ENCODE results near the gene NHP2. TPM values are rescaled to one million over a fixed set of nuclear protein-coding genes. Genes with fewer than 3 reads are reported as not detected.

NHP2 gene
- total and polyA plus RNA-seq, 9 of the 15 experiments (the other 6 are each of a cell fraction or from before 2014, with no cell fraction given) = 52.8 to 622 (median 144) TPM

GRCh38 chr5:178187014-178187413 is 33.3 kb upstream of the NHP2 start, which contains the start of gene GMCL2:
Gene GMCL2 (minus strand): TSS chr5:178187371. CDS start chr5:178187299, 72 bp downstream.
- POLR2A ChIA-PET = interaction anchor here (0.6 kb wide), 1 partner anchor 384 kb away, joined by 3 read pairs; no protein-coding TSS in a partner anchor

More at GRCh38 chr5:178187014-178187413, 33.3 kb upstream of the NHP2 start, which contains the start of gene GMCL2:
- DNase-seq (ENCODE audit: extremely low read depth in 1 of 4, low spot score in 3 of 4) (peak in 1 of 4 experiments; percentile 8), ATAC-seq (no peak), FAIRE-seq (no peak)
- Histone ChIP-seq H3K9me3 (replicated peaks; ENCODE audit: control insufficient read depth, insufficient read depth, low read depth, low read length) (no peaks in the 10 kb centered on the region), H3K27ac (ENCODE audit: extremely low read depth, low read depth, low read length) (no peak within 1 kb of the TSS), H3K4me1 (replicated peaks in 1 of 2; ENCODE audit: control insufficient read depth in 2 of 2, insufficient read depth in 2 of 2, low read length in 2 of 2) (peaks cover 9 to 13% of the 10 kb centered on the region in 2 experiments), H3K9ac (ENCODE audit: insufficient read depth in 1 of 2, low read depth in 2 of 2, low read length in 2 of 2) (no peak within 1 kb of the TSS), H3K36me3 (ENCODE audit: control insufficient read depth, insufficient read depth, low read length) (no peaks in the 10 kb centered on the region), H2AFZ (ENCODE audit: low read depth, low read length) (peak within 1 kb of the TSS; percentile 83), H3K4me2 (ENCODE audit: insufficient read depth, low read length) (no peak within 1 kb of the TSS), H3K4me3 (no peak within 1 kb of the TSS), H3K79me2 (ENCODE audit: control insufficient read depth, insufficient read depth, low read length) (no peaks in the 10 kb centered on the region), H3K9me1 (ENCODE audit: control insufficient read depth, insufficient read depth, low read length) (no peaks in the 10 kb centered on the region), H4K20me1 (replicated peaks; ENCODE audit: control insufficient read depth, insufficient read depth, low read length) (no peaks in the 10 kb centered on the region), H3K27me3 (ENCODE audit: control insufficient read depth in 2 of 2, insufficient read depth in 2 of 2, low read length in 2 of 2) (no peaks in the 10 kb centered on the region)
- intact Hi-C loops (cut with micrococcal nuclease) (no loop called here), in situ Hi-C loops (cut with MboI) (no loop called here)
- TF ChIP-seq, protein P1, sequence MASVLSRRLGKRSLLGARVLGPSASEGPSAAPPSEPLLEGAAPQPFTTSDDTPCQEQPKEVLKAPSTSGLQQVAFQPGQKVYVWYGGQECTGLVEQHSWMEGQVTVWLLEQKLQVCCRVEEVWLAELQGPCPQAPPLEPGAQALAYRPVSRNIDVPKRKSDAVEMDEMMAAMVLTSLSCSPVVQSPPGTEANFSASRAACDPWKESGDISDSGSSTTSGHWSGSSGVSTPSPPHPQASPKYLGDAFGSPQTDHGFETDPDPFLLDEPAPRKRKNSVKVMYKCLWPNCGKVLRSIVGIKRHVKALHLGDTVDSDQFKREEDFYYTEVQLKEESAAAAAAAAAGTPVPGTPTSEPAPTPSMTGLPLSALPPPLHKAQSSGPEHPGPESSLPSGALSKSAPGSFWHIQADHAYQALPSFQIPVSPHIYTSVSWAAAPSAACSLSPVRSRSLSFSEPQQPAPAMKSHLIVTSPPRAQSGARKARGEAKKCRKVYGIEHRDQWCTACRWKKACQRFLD (CRISPR knock-in tag; IDR thresholded peaks at IDR 0.05) = no peak
- TF ChIP-seq, protein P2, sequence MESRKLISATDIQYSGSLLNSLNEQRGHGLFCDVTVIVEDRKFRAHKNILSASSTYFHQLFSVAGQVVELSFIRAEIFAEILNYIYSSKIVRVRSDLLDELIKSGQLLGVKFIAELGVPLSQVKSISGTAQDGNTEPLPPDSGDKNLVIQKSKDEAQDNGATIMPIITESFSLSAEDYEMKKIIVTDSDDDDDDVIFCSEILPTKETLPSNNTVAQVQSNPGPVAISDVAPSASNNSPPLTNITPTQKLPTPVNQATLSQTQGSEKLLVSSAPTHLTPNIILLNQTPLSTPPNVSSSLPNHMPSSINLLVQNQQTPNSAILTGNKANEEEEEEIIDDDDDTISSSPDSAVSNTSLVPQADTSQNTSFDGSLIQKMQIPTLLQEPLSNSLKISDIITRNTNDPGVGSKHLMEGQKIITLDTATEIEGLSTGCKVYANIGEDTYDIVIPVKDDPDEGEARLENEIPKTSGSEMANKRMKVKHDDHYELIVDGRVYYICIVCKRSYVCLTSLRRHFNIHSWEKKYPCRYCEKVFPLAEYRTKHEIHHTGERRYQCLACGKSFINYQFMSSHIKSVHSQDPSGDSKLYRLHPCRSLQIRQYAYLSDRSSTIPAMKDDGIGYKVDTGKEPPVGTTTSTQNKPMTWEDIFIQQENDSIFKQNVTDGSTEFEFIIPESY (CRISPR knock-in tag; IDR thresholded peaks at IDR 0.05) = peak; percentile 69; the same call in 1 of the 2 replicates
- no peak for TF ChIP-seq KDM5B (IDR thresholded peaks at IDR 0.05; ENCODE audit: insufficient replicate concordance, low read depth, low read length)
- CTCF ChIA-PET (ENCODE audit: low intra/inter-chr PET ratio) = no interaction called here
- 85% methylated on average over 21 of the region's 27 CpGs for WGBS (ENCODE audit: insufficient coverage, low coverage, missing lambda C conversion rate)
- BruUV-seq (replicated peaks) = no TSS peak

Data from K562 (cell line).